CD4-positive, alpha-beta T cell treated with Interleukin-17A for 1 hour (primary cell): ENCODE data around the gene LRFN3.
"Not testable (repeated sequence)": the region's sequence is repeated elsewhere in the genome, so short reads cannot be mapped to it uniquely, and the experiment has no call there.

Source experiments
- DNase-seq: peaks from one replicate; pipeline ENCODE4 v3.0.0-alpha.2; 2020

LRFN3 gene

GRCh38 chr19:35940078-35940775, 4.1 kb downstream of the LRFN3 start:
- no peak for DNase-seq

GRCh38 chr19:35940839-35941238, 4.7 kb downstream of the LRFN3 start:
- DNase-seq: no peak

- DNase-seq: no peak
Measured at GRCh38 chr19:35942235-35942634, 6.1 kb downstream of the LRFN3 start.

- no peak for DNase-seq
Measured at GRCh38 chr19:35943321-35944301, 7.4 kb downstream of the LRFN3 start.

- no peak for DNase-seq
Measured at GRCh38 chr19:35944556-35944955, 8.4 kb downstream of the LRFN3 start.

GRCh38 chr19:35945121-35945790, 9.1 kb downstream of the LRFN3 start:
- DNase-seq: no peak

- DNase-seq: no peak
Measured at GRCh38 chr19:35946203-35946602, 10.0 kb downstream of the LRFN3 start.

- no peak for DNase-seq
Measured at GRCh38 chr19:35949131-35949530, 13.0 kb downstream of the LRFN3 start.

- no peak for DNase-seq
Measured at GRCh38 chr19:35955881-35956634, 19.9 kb downstream of the LRFN3 start.

GRCh38 chr19:35957411-35957810, 21.2 kb downstream of the LRFN3 start:
- DNase-seq: not testable (repeated sequence)

- no peak for DNase-seq
Measured at GRCh38 chr19:35958660-35959039, 22.5 kb downstream of the LRFN3 start.

GRCh38 chr19:35959040-35959967, 23.1 kb downstream of the LRFN3 start:
- peak; percentile 86 for DNase-seq

- DNase-seq: no peak
Measured at GRCh38 chr19:35959968-35960320, 23.8 kb downstream of the LRFN3 start.

GRCh38 chr19:35960432-35960972, 24.3 kb downstream of the LRFN3 start:
- DNase-seq: no peak

GRCh38 chr19:35963514-35963913, 27.3 kb downstream of the LRFN3 start:
- DNase-seq: peak; percentile 32

- DNase-seq: peak; percentile 12
Measured at GRCh38 chr19:35966771-35967170, 30.6 kb downstream of the LRFN3 start.

GRCh38 chr19:35973487-35973886, 37.3 kb downstream of the LRFN3 start:
- DNase-seq: no peak

GRCh38 chr19:35975608-35976214, 39.5 kb downstream of the LRFN3 start:
- no peak for DNase-seq

- DNase-seq: peak; percentile 32
Measured at GRCh38 chr19:35977446-35978222, 41.5 kb downstream of the LRFN3 start.

- DNase-seq: no peak
Measured at GRCh38 chr19:35978271-35978670, 42.1 kb downstream of the LRFN3 start.
